Measurements from ENCODE around the gene KRTAP5-10.
A peak's percentile ranks its signal among the peaks of the same experiment; 100 is the strongest.
"Not testable (repeated sequence)": the region's sequence is repeated elsewhere in the genome, so short reads cannot be mapped to it uniquely, and the experiment has no call there.

KRTAP5-10 gene

DNA sequence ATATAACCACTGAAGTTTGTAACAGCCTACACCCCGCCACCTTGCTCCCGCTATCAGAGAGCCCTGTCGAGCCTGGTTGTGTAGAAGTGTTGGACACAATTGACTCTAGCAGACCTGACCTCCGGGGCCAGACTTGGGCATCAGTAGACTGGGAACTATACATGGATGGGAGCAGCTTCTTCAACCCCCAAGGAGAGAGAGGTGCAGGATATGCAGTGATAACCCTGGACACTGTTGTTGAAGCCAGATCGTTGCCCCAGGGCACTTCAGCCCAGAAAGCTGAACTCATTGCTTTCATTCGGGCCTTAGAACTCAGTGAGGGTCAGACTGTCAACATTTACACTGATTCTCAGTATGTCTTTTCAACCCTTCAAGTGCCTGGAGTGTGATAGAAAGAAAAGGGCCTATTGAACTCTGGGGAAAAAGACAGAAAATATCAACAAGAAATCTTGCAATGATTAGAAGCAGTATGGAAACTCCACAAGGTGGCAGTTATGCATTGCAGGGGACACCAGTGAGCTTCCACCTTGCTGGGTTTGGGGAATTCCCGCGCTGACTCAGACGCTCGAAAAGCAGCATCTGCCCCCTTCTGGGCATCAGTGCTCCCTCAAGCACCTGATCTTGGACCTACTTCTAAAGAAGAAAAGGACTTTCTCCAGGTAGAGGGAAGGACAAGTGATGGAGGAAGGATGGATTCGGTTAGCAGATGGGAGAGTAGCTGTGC is 23.6 kb downstream of the KRTAP5-10 start:
- H3K27me3 ChIP-seq (ENCODE audit: low read depth); H3K9me3 ChIP-seq; DNase-seq (ENCODE audit: low spot score in 2 of 2); in situ Hi-C loops (cut with MboI; ENCODE audit: low sequenced_read_pairs); H3K4me1 ChIP-seq; H3K36me3 ChIP-seq (replicated peaks); H3K4me3 ChIP-seq: not testable (repeated sequence)

DNA sequence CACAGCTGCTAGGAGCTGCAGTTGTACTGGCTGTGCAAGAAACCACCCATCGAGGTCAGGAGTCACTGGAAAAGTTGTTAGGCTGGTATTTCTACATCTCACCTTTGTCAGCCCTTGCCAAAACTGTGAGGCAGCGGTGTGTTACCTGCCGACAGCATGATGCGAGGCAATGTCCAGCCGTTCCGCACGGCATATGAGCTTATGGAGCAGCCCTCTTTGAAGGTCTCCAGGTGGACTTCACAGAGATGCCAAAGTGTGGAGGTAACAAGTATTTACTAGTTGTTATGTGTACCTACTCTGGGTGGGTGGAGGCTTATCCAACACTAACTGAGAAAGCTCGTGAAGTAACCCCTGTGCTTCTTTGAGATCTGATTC is 24.2 kb downstream of the KRTAP5-10 start:
- H3K27me3 ChIP-seq (ENCODE audit: low read depth); H3K4me1 ChIP-seq; H3K36me3 ChIP-seq (replicated peaks); H3K9me3 ChIP-seq; in situ Hi-C loops (cut with MboI; ENCODE audit: low sequenced_read_pairs); DNase-seq (ENCODE audit: low spot score in 2 of 2); H3K4me3 ChIP-seq: not testable (repeated sequence)

GRCh38 chr11:71603221-71603620 is 37.9 kb downstream of the KRTAP5-10 start:
- H3K27me3 ChIP-seq (ENCODE audit: low read depth); H3K4me3 ChIP-seq; H3K36me3 ChIP-seq (replicated peaks); H3K9me3 ChIP-seq; H3K4me1 ChIP-seq; DNase-seq (ENCODE audit: low spot score in 2 of 2); in situ Hi-C loops (cut with MboI; ENCODE audit: low sequenced_read_pairs): not testable (repeated sequence)

GRCh38 chr11:71604798-71605488 is 39.6 kb downstream of the KRTAP5-10 start:
- H3K9me3 ChIP-seq; H3K27me3 ChIP-seq (ENCODE audit: low read depth); H3K36me3 ChIP-seq (replicated peaks); H3K4me1 ChIP-seq; in situ Hi-C loops (cut with MboI; ENCODE audit: low sequenced_read_pairs); H3K4me3 ChIP-seq: not testable (repeated sequence)
- DNase-seq (ENCODE audit: low spot score in 2 of 2) = peak in 1 of 2 experiments; percentile 55

DNA sequence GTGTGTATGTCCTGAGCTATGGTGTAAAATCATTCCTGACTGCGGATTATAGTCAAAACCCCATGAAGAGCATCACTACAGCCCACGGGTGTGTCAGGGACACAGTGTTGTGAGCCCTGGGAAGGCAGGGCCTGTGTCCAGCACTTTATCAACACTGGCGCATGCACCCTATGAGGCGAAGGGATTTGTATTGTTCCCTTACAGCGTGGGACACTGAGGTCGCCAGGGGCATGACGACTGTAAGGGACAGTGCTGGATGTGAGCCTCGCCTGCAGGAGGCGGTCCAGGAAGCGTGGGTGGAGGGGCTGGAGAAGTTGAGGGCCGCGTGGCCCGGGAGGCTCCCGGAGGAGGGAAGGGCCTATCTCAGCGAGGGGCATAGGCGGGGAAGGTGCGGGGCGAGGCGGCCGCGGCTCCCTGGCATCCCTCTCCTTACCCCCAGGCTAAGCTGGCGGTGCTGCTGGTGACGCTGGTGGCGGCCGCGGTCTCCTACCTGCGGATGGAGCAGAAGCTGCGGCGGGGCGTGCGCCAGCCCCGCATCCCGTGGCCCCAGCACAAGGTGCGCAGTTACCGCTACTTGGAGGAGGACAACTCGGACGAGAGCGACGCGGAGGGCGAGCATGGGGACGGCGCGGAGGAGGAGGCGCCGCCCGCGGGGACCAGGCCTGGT is 41.6 kb downstream of the KRTAP5-10 start:
- H3K36me3 ChIP-seq (replicated peaks); in situ Hi-C loops (cut with MboI; ENCODE audit: low sequenced_read_pairs); H3K4me1 ChIP-seq; H3K9me3 ChIP-seq; H3K4me3 ChIP-seq; H3K27me3 ChIP-seq (ENCODE audit: low read depth); DNase-seq (ENCODE audit: low spot score in 2 of 2): not testable (repeated sequence)

GRCh38 chr11:71607520-71608216 is 42.3 kb downstream of the KRTAP5-10 start:
- H3K36me3 ChIP-seq (replicated peaks); H3K27me3 ChIP-seq (ENCODE audit: low read depth); in situ Hi-C loops (cut with MboI; ENCODE audit: low sequenced_read_pairs); H3K4me1 ChIP-seq; H3K4me3 ChIP-seq; DNase-seq (ENCODE audit: low spot score in 2 of 2); H3K9me3 ChIP-seq: not testable (repeated sequence)

- H3K27me3 ChIP-seq (ENCODE audit: low read depth); H3K36me3 ChIP-seq (replicated peaks); H3K4me3 ChIP-seq; H3K9me3 ChIP-seq; DNase-seq (ENCODE audit: low spot score in 2 of 2); H3K4me1 ChIP-seq; in situ Hi-C loops (cut with MboI; ENCODE audit: low sequenced_read_pairs): not testable (repeated sequence)
Observed at GRCh38 chr11:71608272-71608671, 42.9 kb downstream of the KRTAP5-10 start.

DNA sequence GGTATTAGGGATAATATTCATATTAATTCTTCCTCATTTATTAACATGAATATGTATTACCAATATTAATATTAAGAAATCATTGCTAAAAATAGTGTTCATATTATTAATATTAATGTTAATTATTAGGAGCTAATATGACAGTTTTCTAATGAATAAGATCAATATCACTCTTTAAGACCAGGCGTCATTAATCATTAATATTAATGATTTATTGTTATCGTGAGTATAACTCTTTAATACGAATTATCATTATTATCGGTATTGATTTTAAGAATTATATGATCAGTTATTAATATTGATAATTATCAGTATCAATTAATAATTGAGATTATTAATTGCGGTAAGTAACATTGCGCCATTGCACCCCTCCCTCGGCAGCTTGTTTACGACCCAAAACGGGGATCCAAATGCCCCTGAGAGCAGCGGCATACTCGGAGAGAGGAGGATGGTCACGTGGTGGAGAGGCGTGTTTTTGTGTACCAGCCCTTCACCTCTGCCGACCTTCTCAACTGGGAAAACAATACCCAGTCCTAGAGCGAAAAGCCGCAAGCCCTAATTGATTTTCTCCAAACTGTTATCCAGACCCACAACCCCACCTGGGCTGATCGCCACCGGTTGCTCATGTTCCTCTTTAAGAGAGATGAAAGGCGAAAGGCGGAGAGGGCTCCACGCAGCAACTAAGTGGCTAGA is 46.0 kb downstream of the KRTAP5-10 start:
- in situ Hi-C loops (cut with MboI; ENCODE audit: low sequenced_read_pairs); H3K4me1 ChIP-seq; H3K27me3 ChIP-seq (ENCODE audit: low read depth); H3K4me3 ChIP-seq; H3K9me3 ChIP-seq; DNase-seq (ENCODE audit: low spot score in 2 of 2); H3K36me3 ChIP-seq (replicated peaks): not testable (repeated sequence)

DNA sequence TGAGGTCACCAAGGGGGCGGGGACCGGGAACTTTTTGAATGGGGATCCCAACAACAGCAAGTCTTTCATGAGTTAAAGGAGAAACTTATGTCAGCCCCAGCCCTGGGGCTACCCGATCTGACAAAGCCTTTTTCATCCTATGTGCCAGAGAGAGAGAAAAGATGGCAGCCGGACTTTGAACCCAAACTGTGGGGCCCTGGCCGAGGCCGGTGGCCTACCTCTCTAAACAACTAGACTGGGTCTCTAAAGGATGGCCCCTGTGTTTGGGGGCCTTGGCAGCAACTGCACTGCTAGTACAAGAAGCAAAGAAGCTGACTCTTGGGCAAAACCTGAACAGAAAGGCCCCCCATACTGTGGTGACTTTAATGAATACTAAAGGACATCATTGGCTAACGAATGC is 48.6 kb downstream of the KRTAP5-10 start:
- H3K36me3 ChIP-seq (replicated peaks); DNase-seq (ENCODE audit: low spot score in 2 of 2); H3K4me1 ChIP-seq; H3K27me3 ChIP-seq (ENCODE audit: low read depth); in situ Hi-C loops (cut with MboI; ENCODE audit: low sequenced_read_pairs); H3K9me3 ChIP-seq; H3K4me3 ChIP-seq: not testable (repeated sequence)

DNA sequence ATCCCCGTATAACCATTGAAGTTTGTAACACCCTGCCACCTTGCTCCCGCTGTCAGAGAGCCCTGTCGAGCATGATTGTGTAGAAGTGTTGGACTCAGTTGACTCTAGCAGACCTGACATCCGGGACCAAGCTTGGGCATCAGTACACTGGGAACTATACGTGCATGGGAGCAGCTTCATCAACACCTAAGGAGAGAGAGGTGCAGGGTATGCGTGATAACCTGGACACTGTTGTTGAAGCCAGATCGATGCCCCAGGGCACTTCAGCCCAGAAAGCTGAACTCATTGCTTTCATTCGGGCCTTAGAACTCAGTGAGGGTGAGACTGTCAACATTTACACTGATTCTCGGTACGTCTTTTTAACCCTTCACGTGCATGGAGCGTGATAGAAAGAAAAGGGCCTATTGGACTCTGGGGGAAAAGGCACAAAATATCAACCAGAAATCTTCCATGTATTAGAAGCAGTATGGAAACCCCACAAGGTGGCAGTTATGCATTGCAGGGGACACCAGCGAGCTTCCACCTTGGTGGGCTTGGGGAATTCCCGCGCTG is 49.1 kb downstream of the KRTAP5-10 start:
- H3K36me3 ChIP-seq (replicated peaks); DNase-seq (ENCODE audit: low spot score in 2 of 2); H3K9me3 ChIP-seq; in situ Hi-C loops (cut with MboI; ENCODE audit: low sequenced_read_pairs); H3K4me3 ChIP-seq; H3K4me1 ChIP-seq; H3K27me3 ChIP-seq (ENCODE audit: low read depth): not testable (repeated sequence)

DNA sequence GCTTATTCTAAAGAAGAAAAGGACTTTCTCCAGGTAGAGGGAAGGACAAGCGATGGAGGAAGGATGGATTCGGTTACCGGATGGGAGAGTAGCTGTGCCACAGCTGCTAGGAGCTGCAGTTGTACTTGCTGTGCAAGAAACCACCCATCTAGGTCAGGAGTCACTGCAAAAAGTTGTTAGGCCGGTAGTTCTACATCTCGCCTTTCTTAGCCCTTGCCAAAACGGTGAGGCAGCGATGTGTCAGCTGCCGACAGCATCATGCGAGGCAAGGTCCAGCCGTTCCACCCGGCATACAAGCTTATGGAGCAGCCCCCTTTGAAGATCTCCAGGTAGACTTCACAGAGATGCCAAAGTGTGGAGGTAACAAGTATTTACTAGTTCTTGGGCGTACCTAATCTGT is 49.6 kb downstream of the KRTAP5-10 start:
- H3K9me3 ChIP-seq; H3K4me3 ChIP-seq; H3K36me3 ChIP-seq (replicated peaks); H3K4me1 ChIP-seq; DNase-seq (ENCODE audit: low spot score in 2 of 2); in situ Hi-C loops (cut with MboI; ENCODE audit: low sequenced_read_pairs); H3K27me3 ChIP-seq (ENCODE audit: low read depth): not testable (repeated sequence)
